HEK293 (cell line): ENCODE data around the gene UBE2C.

Source experiments
- ATF2 ChIP-seq: fragments of 450-650 bp; formaldehyde crosslinking; IDR thresholded peaks from 2 replicates; pipeline ENCODE4 v1.5.1; 2016; ENCODE audit warnings: missing biosample characterization, missing genetic modification characterization, low read depth
- GLI4 ChIP-seq: fragments of 450-650 bp; formaldehyde crosslinking; IDR thresholded peaks from 2 replicates; pipeline ENCODE4 v1.5.1; 2016; ENCODE audit warnings: missing biosample characterization, missing genetic modification characterization
- GLIS2 ChIP-seq: fragments of 450-650 bp; formaldehyde crosslinking; IDR thresholded peaks from 2 replicates; pipeline ENCODE4 v1.5.1; 2016; ENCODE audit warnings: missing biosample characterization, missing genetic modification characterization
- KLF1 ChIP-seq: fragments of 450-650 bp; formaldehyde crosslinking; IDR thresholded peaks from 2 replicates; pipeline ENCODE4 v1.5.1; 2016; ENCODE audit warnings: missing biosample characterization, missing genetic modification characterization
- OSR2 ChIP-seq: fragments of 450-650 bp; formaldehyde crosslinking; IDR thresholded peaks from 2 replicates; pipeline ENCODE4 v1.5.1; 2016; ENCODE audit warnings: missing biosample characterization, missing genetic modification characterization
- OVOL3 ChIP-seq: fragments of 450-650 bp; formaldehyde crosslinking; IDR thresholded peaks from 2 replicates; pipeline ENCODE4 v1.5.1; 2016; ENCODE audit warnings: missing biosample characterization, missing genetic modification characterization
- PBX3 ChIP-seq: sonication (generic); formaldehyde crosslinking; IDR thresholded peaks from 2 replicates; pipeline ENCODE4 v1.8.1; 2022; ENCODE audit warnings: mild to moderate bottlenecking, moderate library complexity, missing genetic modification reagents
- PRDM6 ChIP-seq: fragments of 450-650 bp; formaldehyde crosslinking; IDR thresholded peaks from 2 replicates; pipeline ENCODE4 v1.5.1; 2017; ENCODE audit warnings: missing biosample characterization, missing genetic modification characterization
- SP2 ChIP-seq: fragments of 450-650 bp; formaldehyde crosslinking; IDR thresholded peaks from 2 replicates; pipeline ENCODE4 v1.5.1; 2016; ENCODE audit warnings: missing biosample characterization, missing genetic modification characterization
- WT1 ChIP-seq: fragments of 450-650 bp; formaldehyde crosslinking; IDR thresholded peaks from 2 replicates; pipeline ENCODE4 v1.5.1; 2016; ENCODE audit warnings: missing biosample characterization, missing genetic modification characterization
- ZEB2 ChIP-seq: fragments of 450-650 bp; formaldehyde crosslinking; IDR thresholded peaks from 2 replicates; pipeline ENCODE4 v1.5.1; 2016; ENCODE audit warnings: missing biosample characterization, missing genetic modification characterization
- ZFP3 ChIP-seq: fragments of 450-650 bp; formaldehyde crosslinking; IDR thresholded peaks from 2 replicates; pipeline ENCODE4 v1.5.1; 2016; ENCODE audit warnings: low read depth, missing biosample characterization, missing genetic modification characterization
- ZFP69B ChIP-seq: fragments of 450-650 bp; formaldehyde crosslinking; IDR thresholded peaks from 2 replicates; pipeline ENCODE4 v1.5.1; 2016; ENCODE audit warnings: missing biosample characterization, missing genetic modification characterization
- ZNF132 ChIP-seq: fragments of 450-650 bp; formaldehyde crosslinking; IDR thresholded peaks from 2 replicates; pipeline ENCODE4 v1.5.1; 2017; ENCODE audit warnings: missing biosample characterization, missing genetic modification characterization, borderline replicate concordance
- ZNF184 ChIP-seq: fragments of 450-650 bp; IDR thresholded peaks from 2 replicates; pipeline ENCODE4 v1.5.1; 2018; ENCODE audit warnings: missing biosample characterization, mild to moderate bottlenecking, missing genetic modification characterization
- ZNF214 ChIP-seq: fragments of 450-650 bp; formaldehyde crosslinking; IDR thresholded peaks from 2 replicates; pipeline ENCODE4 v1.5.1; 2017; ENCODE audit warnings: missing biosample characterization, mild to moderate bottlenecking, missing genetic modification characterization, borderline replicate concordance
- ZNF239 ChIP-seq: fragments of 450-650 bp; formaldehyde crosslinking; IDR thresholded peaks from 2 replicates; pipeline ENCODE4 v1.5.1; 2016; ENCODE audit warnings: missing biosample characterization, missing genetic modification characterization
- ZNF366 ChIP-seq: fragments of 450-650 bp; formaldehyde crosslinking; conservative IDR thresholded peaks from 2 replicates; pipeline ENCODE4 v1.5.1; 2016; ENCODE audit warnings: missing biosample characterization, missing genetic modification characterization
- ZNF600 ChIP-seq: fragments of 450-650 bp; formaldehyde crosslinking; IDR thresholded peaks from 2 replicates; pipeline ENCODE4 v1.5.1; 2016; ENCODE audit warnings: missing biosample characterization, missing genetic modification characterization
- ZNF629 ChIP-seq: fragments of 450-650 bp; formaldehyde crosslinking; IDR thresholded peaks from 2 replicates; pipeline ENCODE4 v1.5.1; 2017; ENCODE audit warnings: missing biosample characterization, missing genetic modification characterization
- ZNF677 ChIP-seq: fragments of 450-650 bp; IDR thresholded peaks from 2 replicates; pipeline ENCODE4 v1.5.0; 2018; ENCODE audit warnings: missing biosample characterization, mild to moderate bottlenecking, missing genetic modification characterization, moderate library complexity
- ZNF692 ChIP-seq: fragments of 450-650 bp; formaldehyde crosslinking; IDR thresholded peaks from 2 replicates; pipeline ENCODE4 v1.5.1; 2016; ENCODE audit warnings: missing biosample characterization, missing genetic modification characterization
- ZNF747 ChIP-seq: fragments of 450-650 bp; formaldehyde crosslinking; IDR thresholded peaks from 2 replicates; pipeline ENCODE4 v1.5.1; 2016; ENCODE audit warnings: missing biosample characterization, missing genetic modification characterization
- ZSCAN5A ChIP-seq: fragments of 450-650 bp; formaldehyde crosslinking; IDR thresholded peaks from 2 replicates; pipeline ENCODE4 v1.5.1; 2016; ENCODE audit warnings: missing biosample characterization, missing genetic modification characterization
- TF ChIP-seq, protein P1 (sequence below): fragments of 450-650 bp; formaldehyde crosslinking; optimal IDR thresholded peaks from 2 replicates; pipeline ENCODE3; 2016; ENCODE audit warnings: missing biosample characterization, mild to moderate bottlenecking, missing genetic modification characterization
- TF ChIP-seq, protein P2 (sequence below): fragments of 450-650 bp; formaldehyde crosslinking; IDR thresholded peaks from 2 replicates; pipeline ENCODE4 v1.5.1; 2017; ENCODE audit warnings: missing biosample characterization, missing genetic modification characterization

UBE2C gene

GRCh38 chr20:45860560-45861220, 48.2 kb downstream of the UBE2C start (continued):
- TF ChIP-seq, protein P1, sequence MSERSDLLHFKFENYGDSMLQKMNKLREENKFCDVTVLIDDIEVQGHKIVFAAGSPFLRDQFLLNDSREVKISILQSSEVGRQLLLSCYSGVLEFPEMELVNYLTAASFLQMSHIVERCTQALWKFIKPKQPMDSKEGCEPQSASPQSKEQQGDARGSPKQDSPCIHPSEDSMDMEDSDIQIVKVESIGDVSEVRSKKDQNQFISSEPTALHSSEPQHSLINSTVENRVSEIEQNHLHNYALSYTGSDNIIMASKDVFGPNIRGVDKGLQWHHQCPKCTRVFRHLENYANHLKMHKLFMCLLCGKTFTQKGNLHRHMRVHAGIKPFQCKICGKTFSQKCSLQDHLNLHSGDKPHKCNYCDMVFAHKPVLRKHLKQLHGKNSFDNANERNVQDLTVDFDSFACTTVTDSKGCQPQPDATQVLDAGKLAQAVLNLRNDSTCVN (tag by site-specific recombination): no peak
- TF ChIP-seq OSR2 (peak; percentile 90), ZFP69B (tag by site-specific recombination) (peak; percentile 53), WT1 (peak; percentile 78), GLI4 (no peak), ZNF214 (tag by site-specific recombination) (no peak), SP2 (tag by site-specific recombination) (peak; percentile 17; the same call in 1 of the 2 replicates), KLF1 (tag by site-specific recombination) (0 out of 2 replicates have a peak, but pooled peaks have one; percentile 18), OVOL3 (tag by site-specific recombination) (no peak), ZNF239 (no peak), PRDM6 (tag by site-specific recombination) (0 out of 2 replicates have a peak, but pooled peaks have one; percentile 33), GLIS2 (0 out of 2 replicates have a peak, but pooled peaks have one; percentile 18), ZFP3 (no peak), ZNF600 (tag by site-specific recombination) (peak; percentile 47), ZNF629 (peak; percentile 99), ZEB2 (tag by site-specific recombination) (peak; percentile 56; the same call in 1 of the 2 replicates), ZNF184 (tag by site-specific recombination) (peak; percentile 74; the same call in 1 of the 2 replicates), ZNF366 (tag by site-specific recombination) (peak; percentile 82), ATF2 (peak; percentile 28; the same call in 1 of the 2 replicates), ZNF132 (tag by site-specific recombination) (no peak), ZNF677 (tag by site-specific recombination) (no peak), ZNF747 (tag by site-specific recombination) (no peak), PBX3 (CRISPR knock-in tag) (no peak), ZSCAN5A (tag by site-specific recombination) (0 out of 2 replicates have a peak, but pooled peaks have one; percentile 25), ZNF692 (peak; percentile 87)
- TF ChIP-seq, protein P2, sequence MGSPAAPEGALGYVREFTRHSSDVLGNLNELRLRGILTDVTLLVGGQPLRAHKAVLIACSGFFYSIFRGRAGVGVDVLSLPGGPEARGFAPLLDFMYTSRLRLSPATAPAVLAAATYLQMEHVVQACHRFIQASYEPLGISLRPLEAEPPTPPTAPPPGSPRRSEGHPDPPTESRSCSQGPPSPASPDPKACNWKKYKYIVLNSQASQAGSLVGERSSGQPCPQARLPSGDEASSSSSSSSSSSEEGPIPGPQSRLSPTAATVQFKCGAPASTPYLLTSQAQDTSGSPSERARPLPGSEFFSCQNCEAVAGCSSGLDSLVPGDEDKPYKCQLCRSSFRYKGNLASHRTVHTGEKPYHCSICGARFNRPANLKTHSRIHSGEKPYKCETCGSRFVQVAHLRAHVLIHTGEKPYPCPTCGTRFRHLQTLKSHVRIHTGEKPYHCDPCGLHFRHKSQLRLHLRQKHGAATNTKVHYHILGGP (tag by site-specific recombination): no peak
